ENCODE measurements around the gene LRRTM4. TPM values are rescaled to one million over a fixed set of nuclear protein-coding genes. Genes with fewer than 3 reads are reported as not detected.

Gene LRRTM4
- total and polyA plus RNA-seq, 10 of the 15 experiments (the other 5 are each of a cell fraction or from before 2014, with no cell fraction given), result 0.01 to 1.0 TPM; not detected in 8

DNA sequence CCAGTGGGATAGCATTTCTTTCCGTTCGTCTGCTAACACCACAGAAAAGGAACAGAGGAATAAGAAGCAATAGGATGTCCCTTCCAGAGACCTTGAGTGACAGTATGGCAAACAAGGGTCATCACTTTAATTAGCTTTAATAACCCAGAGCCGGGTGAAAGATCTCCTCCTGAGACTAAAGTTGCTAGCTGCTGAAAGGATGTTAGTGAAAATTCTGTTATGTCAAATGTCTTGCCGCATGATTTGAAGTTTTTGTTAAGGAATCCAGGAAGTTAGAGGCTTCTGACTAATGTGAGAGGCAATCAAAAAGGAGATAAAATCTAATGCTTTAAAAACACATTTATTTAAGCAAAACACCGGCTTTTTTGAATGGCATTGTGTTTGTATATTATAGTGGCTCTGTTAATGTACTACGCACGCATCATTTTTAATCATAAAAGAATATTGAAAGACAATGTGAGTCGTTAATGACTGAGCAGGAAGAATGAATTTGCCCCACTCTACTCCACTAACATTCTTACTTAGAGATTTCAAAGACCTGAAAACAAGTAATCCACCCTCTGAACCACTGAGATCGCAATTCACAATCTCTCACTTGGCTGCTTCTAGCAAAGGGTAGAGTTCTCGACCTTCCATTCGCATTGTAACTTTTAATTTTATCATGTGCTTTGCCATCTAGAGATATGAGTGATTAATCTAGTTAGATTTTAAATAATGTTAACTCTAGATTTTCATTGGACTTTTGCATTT lies 536.6 kb downstream of the LRRTM4 start:
- ATAC-seq (no peak), DNase-seq (ENCODE audit: low read depth, low spot score) (no peak), FAIRE-seq (no peak)
- RAD21 ChIA-PET (ENCODE audit: unreplicated experiment), result no interaction called here
- in situ Hi-C loops (cut with MboI) (no loop called here), intact Hi-C loops (cut with micrococcal nuclease; ENCODE audit: unreplicated experiment) (no loop called here)
- Histone ChIP-seq H3K27ac (ENCODE audit: control insufficient read depth, insufficient read depth) (no peak overlapping the region), H3K4me1 (ENCODE audit: control insufficient read depth, insufficient read depth, low read length) (no peaks in the 10 kb centered on the region), H4K20me1 (ENCODE audit: control insufficient read depth, insufficient read depth) (no peaks in the 10 kb centered on the region), H3K4me2 (ENCODE audit: control insufficient read depth, insufficient read depth) (no peak overlapping the region), H2AFZ (ENCODE audit: control insufficient read depth, low read depth, low read length) (no peak overlapping the region), H3K27me3 (replicated peaks in 1 of 2; ENCODE audit: control insufficient read depth in 2 of 2, insufficient read depth in 2 of 2, low read length in 1 of 2) (no peaks in the 10 kb centered on the region), H3K9ac (ENCODE audit: control insufficient read depth, insufficient read depth, low read length) (no peak overlapping the region), H3K36me3 (ENCODE audit: control insufficient read depth in 2 of 2, insufficient read depth in 2 of 2, low read length in 1 of 2) (no peaks in the 10 kb centered on the region), H3K79me2 (ENCODE audit: control insufficient read depth, insufficient read depth, low read length) (no peaks in the 10 kb centered on the region), H3K9me3 (replicated peaks; ENCODE audit: control insufficient read depth, insufficient read depth, low read length) (no peaks in the 10 kb centered on the region), H3K4me3 (no peak overlapping the region)
- POLR2A ChIA-PET, result no interaction called here
- SMC1A ChIA-PET (ENCODE audit: uncharacterized antibody, unreplicated experiment), result no interaction called here
- CTCF ChIA-PET, result no interaction called here
- BruUV-seq (replicated peaks), result no TSS peak
- WGBS (ENCODE audit: insufficient coverage, insufficient replicate concordance, low lambda C conversion rate, missing lambda C conversion rate), result 40% methylated on average over 11 of the region's 11 CpGs
- TF ChIP-seq, protein P1, sequence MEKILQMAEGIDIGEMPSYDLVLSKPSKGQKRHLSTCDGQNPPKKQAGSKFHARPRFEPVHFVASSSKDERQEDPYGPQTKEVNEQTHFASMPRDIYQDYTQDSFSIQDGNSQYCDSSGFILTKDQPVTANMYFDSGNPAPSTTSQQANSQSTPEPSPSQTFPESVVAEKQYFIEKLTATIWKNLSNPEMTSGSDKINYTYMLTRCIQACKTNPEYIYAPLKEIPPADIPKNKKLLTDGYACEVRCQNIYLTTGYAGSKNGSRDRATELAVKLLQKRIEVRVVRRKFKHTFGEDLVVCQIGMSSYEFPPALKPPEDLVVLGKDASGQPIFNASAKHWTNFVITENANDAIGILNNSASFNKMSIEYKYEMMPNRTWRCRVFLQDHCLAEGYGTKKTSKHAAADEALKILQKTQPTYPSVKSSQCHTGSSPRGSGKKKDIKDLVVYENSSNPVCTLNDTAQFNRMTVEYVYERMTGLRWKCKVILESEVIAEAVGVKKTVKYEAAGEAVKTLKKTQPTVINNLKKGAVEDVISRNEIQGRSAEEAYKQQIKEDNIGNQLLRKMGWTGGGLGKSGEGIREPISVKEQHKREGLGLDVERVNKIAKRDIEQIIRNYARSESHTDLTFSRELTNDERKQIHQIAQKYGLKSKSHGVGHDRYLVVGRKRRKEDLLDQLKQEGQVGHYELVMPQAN (conservative IDR thresholded peaks at IDR 0.05), result no peak
- TF ChIP-seq, protein P2, sequence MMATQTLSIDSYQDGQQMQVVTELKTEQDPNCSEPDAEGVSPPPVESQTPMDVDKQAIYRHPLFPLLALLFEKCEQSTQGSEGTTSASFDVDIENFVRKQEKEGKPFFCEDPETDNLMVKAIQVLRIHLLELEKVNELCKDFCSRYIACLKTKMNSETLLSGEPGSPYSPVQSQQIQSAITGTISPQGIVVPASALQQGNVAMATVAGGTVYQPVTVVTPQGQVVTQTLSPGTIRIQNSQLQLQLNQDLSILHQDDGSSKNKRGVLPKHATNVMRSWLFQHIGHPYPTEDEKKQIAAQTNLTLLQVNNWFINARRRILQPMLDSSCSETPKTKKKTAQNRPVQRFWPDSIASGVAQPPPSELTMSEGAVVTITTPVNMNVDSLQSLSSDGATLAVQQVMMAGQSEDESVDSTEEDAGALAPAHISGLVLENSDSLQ (IDR thresholded peaks at IDR 0.05), result no peak
- TF ChIP-seq ZNF622 (IDR thresholded peaks at IDR 0.05), result no peak
- no peak for TF ChIP-seq HDGF (IDR thresholded peaks at IDR 0.05)
- TF ChIP-seq, protein P3, sequence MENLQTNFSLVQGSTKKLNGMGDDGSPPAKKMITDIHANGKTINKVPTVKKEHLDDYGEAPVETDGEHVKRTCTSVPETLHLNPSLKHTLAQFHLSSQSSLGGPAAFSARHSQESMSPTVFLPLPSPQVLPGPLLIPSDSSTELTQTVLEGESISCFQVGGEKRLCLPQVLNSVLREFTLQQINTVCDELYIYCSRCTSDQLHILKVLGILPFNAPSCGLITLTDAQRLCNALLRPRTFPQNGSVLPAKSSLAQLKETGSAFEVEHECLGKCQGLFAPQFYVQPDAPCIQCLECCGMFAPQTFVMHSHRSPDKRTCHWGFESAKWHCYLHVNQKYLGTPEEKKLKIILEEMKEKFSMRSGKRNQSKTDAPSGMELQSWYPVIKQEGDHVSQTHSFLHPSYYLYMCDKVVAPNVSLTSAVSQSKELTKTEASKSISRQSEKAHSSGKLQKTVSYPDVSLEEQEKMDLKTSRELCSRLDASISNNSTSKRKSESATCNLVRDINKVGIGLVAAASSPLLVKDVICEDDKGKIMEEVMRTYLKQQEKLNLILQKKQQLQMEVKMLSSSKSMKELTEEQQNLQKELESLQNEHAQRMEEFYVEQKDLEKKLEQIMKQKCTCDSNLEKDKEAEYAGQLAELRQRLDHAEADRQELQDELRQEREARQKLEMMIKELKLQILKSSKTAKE (IDR thresholded peaks at IDR 0.05; ENCODE audit: low read depth, poor library complexity, severe bottlenecking), result no peak
- TF ChIP-seq NRF1 (conservative IDR thresholded peaks at IDR 0.05; ENCODE audit: low read depth, low read length), result no peak
- TF ChIP-seq PAX5 (IDR thresholded peaks at IDR 0.05; ENCODE audit: borderline replicate concordance, low read depth, low read length), result no peak
- TF ChIP-seq EED (IDR thresholded peaks at IDR 0.05; ENCODE audit: low read depth), result no peak
- no peak for TF ChIP-seq SUPT20H (IDR thresholded peaks at IDR 0.05; ENCODE audit: borderline replicate concordance, control insufficient read depth, low read depth, low read length)
- TF ChIP-seq ZNF217 (IDR thresholded peaks at IDR 0.05), result no peak
- TF ChIP-seq, protein P4, sequence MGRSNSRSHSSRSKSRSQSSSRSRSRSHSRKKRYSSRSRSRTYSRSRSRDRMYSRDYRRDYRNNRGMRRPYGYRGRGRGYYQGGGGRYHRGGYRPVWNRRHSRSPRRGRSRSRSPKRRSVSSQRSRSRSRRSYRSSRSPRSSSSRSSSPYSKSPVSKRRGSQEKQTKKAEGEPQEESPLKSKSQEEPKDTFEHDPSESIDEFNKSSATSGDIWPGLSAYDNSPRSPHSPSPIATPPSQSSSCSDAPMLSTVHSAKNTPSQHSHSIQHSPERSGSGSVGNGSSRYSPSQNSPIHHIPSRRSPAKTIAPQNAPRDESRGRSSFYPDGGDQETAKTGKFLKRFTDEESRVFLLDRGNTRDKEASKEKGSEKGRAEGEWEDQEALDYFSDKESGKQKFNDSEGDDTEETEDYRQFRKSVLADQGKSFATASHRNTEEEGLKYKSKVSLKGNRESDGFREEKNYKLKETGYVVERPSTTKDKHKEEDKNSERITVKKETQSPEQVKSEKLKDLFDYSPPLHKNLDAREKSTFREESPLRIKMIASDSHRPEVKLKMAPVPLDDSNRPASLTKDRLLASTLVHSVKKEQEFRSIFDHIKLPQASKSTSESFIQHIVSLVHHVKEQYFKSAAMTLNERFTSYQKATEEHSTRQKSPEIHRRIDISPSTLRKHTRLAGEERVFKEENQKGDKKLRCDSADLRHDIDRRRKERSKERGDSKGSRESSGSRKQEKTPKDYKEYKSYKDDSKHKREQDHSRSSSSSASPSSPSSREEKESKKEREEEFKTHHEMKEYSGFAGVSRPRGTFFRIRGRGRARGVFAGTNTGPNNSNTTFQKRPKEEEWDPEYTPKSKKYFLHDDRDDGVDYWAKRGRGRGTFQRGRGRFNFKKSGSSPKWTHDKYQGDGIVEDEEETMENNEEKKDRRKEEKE (IDR thresholded peaks at IDR 0.05), result no peak
- no peak for TF ChIP-seq BRCA1 (IDR thresholded peaks at IDR 0.05; ENCODE audit: low read depth, low read length)
- no peak for TF ChIP-seq TCF7 (IDR thresholded peaks at IDR 0.05; ENCODE audit: borderline replicate concordance)
- TF ChIP-seq CEBPB (IDR thresholded peaks at IDR 0.05; ENCODE audit: borderline replicate concordance in 1 of 2, low read depth in 2 of 2, low read length in 2 of 2), result no peak
- no peak for TF ChIP-seq RELA (IDR thresholded peaks at IDR 0.05; ENCODE audit: borderline replicate concordance, partially characterized antibody)
- no peak for TF ChIP-seq SMARCA5 (IDR thresholded peaks at IDR 0.05)

Measured in GM12878 (cell line).